ENCODE measurements around the gene NTM. TPM values are rescaled to one million over a fixed set of nuclear protein-coding genes. Genes with fewer than 3 reads are reported as not detected.

NTM gene
- total RNA-seq, 4 donors from 2014 or later, result 0.21 to 3.2 (median 0.84) TPM

GRCh38 chr11:132196928-132197327 is 826.5 kb downstream of the NTM start:
- Histone ChIP-seq H3K4me1 (no peaks in the 10 kb centered on the region), H3K9me3 (no peaks in the 10 kb centered on the region), H3K27me3 (no peaks in the 10 kb centered on the region), H3K36me3 (no peaks in the 10 kb centered on the region), H3K27ac (no peak overlapping the region), H3K4me3 (no peak overlapping the region)
- TF ChIP-seq POLR2A (IDR thresholded peaks at IDR 0.05), result no peak
- TF ChIP-seq, protein P1, sequence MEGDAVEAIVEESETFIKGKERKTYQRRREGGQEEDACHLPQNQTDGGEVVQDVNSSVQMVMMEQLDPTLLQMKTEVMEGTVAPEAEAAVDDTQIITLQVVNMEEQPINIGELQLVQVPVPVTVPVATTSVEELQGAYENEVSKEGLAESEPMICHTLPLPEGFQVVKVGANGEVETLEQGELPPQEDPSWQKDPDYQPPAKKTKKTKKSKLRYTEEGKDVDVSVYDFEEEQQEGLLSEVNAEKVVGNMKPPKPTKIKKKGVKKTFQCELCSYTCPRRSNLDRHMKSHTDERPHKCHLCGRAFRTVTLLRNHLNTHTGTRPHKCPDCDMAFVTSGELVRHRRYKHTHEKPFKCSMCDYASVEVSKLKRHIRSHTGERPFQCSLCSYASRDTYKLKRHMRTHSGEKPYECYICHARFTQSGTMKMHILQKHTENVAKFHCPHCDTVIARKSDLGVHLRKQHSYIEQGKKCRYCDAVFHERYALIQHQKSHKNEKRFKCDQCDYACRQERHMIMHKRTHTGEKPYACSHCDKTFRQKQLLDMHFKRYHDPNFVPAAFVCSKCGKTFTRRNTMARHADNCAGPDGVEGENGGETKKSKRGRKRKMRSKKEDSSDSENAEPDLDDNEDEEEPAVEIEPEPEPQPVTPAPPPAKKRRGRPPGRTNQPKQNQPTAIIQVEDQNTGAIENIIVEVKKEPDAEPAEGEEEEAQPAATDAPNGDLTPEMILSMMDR (IDR thresholded peaks at IDR 0.05), result no peak
- DNase-seq, result no peak
- 74 to 79% methylated on average over 1 of the region's 1 CpG for WGBS, 2 donors
- intact Hi-C loops (cut with DNase I), result no loop called here

- Histone ChIP-seq H3K27me3 (no peaks in the 10 kb centered on the region), H3K9me3 (no peaks in the 10 kb centered on the region), H3K27ac (no peak overlapping the region), H3K36me3 (no peaks in the 10 kb centered on the region), H3K4me3 (no peak overlapping the region), H3K4me1 (no peaks in the 10 kb centered on the region)
- DNase-seq, result no peak
- intact Hi-C loops (cut with DNase I), result no loop called here
- TF ChIP-seq, protein P1 (IDR thresholded peaks at IDR 0.05), result no peak
- TF ChIP-seq POLR2A (IDR thresholded peaks at IDR 0.05), result no peak
- WGBS, 2 donors, result 58 to 60% methylated on average over 4 to 6 of the region's 6 CpGs
Measured at GRCh38 chr11:132200353-132200936, 830.0 kb downstream of the NTM start.

- TF ChIP-seq, protein P1 (IDR thresholded peaks at IDR 0.05), result no peak
- no peak for TF ChIP-seq POLR2A (IDR thresholded peaks at IDR 0.05)
- Histone ChIP-seq H3K36me3 (no peaks in the 10 kb centered on the region), H3K9me3 (no peaks in the 10 kb centered on the region), H3K27me3 (no peaks in the 10 kb centered on the region), H3K27ac (no peak overlapping the region), H3K4me3 (no peak overlapping the region), H3K4me1 (no peaks in the 10 kb centered on the region)
- DNase-seq, result no peak
- intact Hi-C loops (cut with DNase I), result no loop called here
- WGBS, 2 donors, result 63 to 69% methylated on average over 3 of the region's 3 CpGs
Measured at GRCh38 chr11:132202621-132203020, 832.2 kb downstream of the NTM start.

DNA sequence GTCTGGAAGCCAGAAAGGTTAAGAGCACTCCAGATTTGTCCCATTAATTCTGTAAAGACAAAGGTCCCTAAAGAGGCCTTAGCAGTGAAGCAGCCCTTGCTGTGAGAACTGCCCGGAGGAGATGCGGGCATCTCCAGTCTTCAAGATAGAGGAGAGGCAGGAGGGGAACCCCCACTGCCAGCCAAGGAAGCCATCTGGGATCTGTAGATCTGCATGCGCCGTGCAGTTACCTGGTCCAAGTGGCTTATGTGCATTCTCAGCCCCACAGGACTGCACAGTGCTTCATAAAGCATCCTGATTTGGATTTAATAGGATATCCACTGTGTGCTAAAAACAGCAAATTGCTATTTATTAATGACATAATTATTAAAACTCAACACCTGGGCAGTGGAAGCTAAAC is 834.6 kb downstream of the NTM start:
- no peaks in the 10 kb centered on the region for H3K36me3 ChIP-seq
- no peaks in the 10 kb centered on the region for H3K27me3 ChIP-seq
- 89 to 93% methylated on average over 4 of the region's 4 CpGs for WGBS, 2 donors
- no peak for DNase-seq
- H3K4me3 ChIP-seq, result no peak overlapping the region
- no peaks in the 10 kb centered on the region for H3K9me3 ChIP-seq
- no peak overlapping the region for H3K27ac ChIP-seq
- H3K4me1 ChIP-seq, result no peaks in the 10 kb centered on the region
- TF ChIP-seq, protein P1 (IDR thresholded peaks at IDR 0.05), result no peak
- no peak for TF ChIP-seq POLR2A (IDR thresholded peaks at IDR 0.05)
- intact Hi-C loops (cut with DNase I), result no loop called here

DNA sequence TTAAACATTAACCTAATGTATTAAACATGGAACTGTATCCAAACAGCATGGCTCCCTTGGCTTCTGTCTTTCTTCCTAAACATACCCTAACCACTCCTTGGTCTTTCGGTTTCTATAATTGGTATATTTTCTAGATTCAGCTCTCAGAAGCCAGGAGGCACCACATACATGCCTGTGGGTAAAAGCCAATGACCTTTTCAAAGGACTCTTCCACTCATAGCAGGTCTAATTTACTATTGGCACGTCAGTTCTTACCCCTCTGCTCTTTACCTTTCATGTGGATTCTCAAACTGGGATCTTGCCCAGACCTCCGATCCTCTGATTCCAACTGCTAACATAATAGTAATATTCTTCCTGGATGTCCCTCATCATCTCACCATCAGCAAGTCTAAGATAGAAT is 835.1 kb downstream of the NTM start:
- H3K4me1 ChIP-seq, result no peaks in the 10 kb centered on the region
- 63 to 71% methylated on average over 3 of the region's 3 CpGs for WGBS, 2 donors
- H3K27me3 ChIP-seq, result no peaks in the 10 kb centered on the region
- DNase-seq, result no peak
- intact Hi-C loops (cut with DNase I), result no loop called here
- H3K9me3 ChIP-seq, result no peaks in the 10 kb centered on the region
- TF ChIP-seq, protein P1 (IDR thresholded peaks at IDR 0.05), result no peak
- TF ChIP-seq POLR2A (IDR thresholded peaks at IDR 0.05), result no peak
- H3K4me3 ChIP-seq, result no peak overlapping the region
- no peak overlapping the region for H3K27ac ChIP-seq
- no peaks in the 10 kb centered on the region for H3K36me3 ChIP-seq

All from esophagus squamous epithelium (tissue), 5 donors.